Measurements from ENCODE around the gene ATG16L2. TPM values are rescaled to one million over a fixed set of nuclear protein-coding genes. Genes with fewer than 3 reads are reported as not detected.

ATG16L2 gene
- total RNA-seq, 4 donors from 2014 or later: 3.1 to 8.1 (median 4.3) TPM

GRCh38 chr11:72860010-72860409 lies 45.8 kb downstream of the ATG16L2 start:
- DNase-seq: no peak

GRCh38 chr11:72860592-72860991 lies 46.4 kb downstream of the ATG16L2 start:
- peaks cover 10 to 13% of the 10 kb centered on the region in 2 donors for H3K4me1 ChIP-seq
- no peak overlapping the region for H3K27ac ChIP-seq
- ATAC-seq: no peak
- intact Hi-C loops (cut with DNase I; ENCODE audit: low total_unique reads) (no loop called here), in situ Hi-C loops (cut with MboI; ENCODE audit: low sequenced_read_pairs in 4 of 4) (no loop called here)
- no peaks in the 10 kb centered on the region for H3K27me3 ChIP-seq
- DNase-seq: no peak
- no peaks in the 10 kb centered on the region for H3K36me3 ChIP-seq
- no peaks in the 10 kb centered on the region for H3K9me3 ChIP-seq
- H3K4me3 ChIP-seq: no peak overlapping the region
- TF ChIP-seq CTCF (IDR thresholded peaks at IDR 0.05 in 4 of 5, conservative IDR thresholded peaks at IDR 0.05 in 1 of 5) (no peak), POLR2A (IDR thresholded peaks at IDR 0.05) (no peak)

More at GRCh38 chr11:72860010-72860409, 45.8 kb downstream of the ATG16L2 start:
- peaks cover 6 to 8% of the 10 kb centered on the region in 2 donors for H3K4me1 ChIP-seq
- H3K9me3 ChIP-seq: no peaks in the 10 kb centered on the region
- H3K27ac ChIP-seq: no peak overlapping the region
- in situ Hi-C loops (cut with MboI; ENCODE audit: low sequenced_read_pairs in 4 of 4): no loop called here
- H3K36me3 ChIP-seq: no peaks in the 10 kb centered on the region
- TF ChIP-seq POLR2A (IDR thresholded peaks at IDR 0.05): no peak
- no peak for TF ChIP-seq CTCF (IDR thresholded peaks at IDR 0.05 in 4 of 5, conservative IDR thresholded peaks at IDR 0.05 in 1 of 5)
- ATAC-seq: no peak
- intact Hi-C loops (cut with DNase I; ENCODE audit: low total_unique reads): no loop called here
- no peaks in the 10 kb centered on the region for H3K27me3 ChIP-seq
- H3K4me3 ChIP-seq: no peak overlapping the region

GRCh38 chr11:72863091-72863490 lies 48.9 kb downstream of the ATG16L2 start:
- in situ Hi-C loops (cut with MboI; ENCODE audit: low sequenced_read_pairs in 4 of 4) (no loop called here), intact Hi-C loops (cut with DNase I; ENCODE audit: low total_unique reads) (no loop called here)
- peaks cover 10 to 13% of the 10 kb centered on the region in 2 donors for H3K4me1 ChIP-seq
- DNase-seq (no peak), ATAC-seq (no peak)
- TF ChIP-seq CTCF (IDR thresholded peaks at IDR 0.05 in 4 of 5, conservative IDR thresholded peaks at IDR 0.05 in 1 of 5) (no peak), POLR2A (IDR thresholded peaks at IDR 0.05) (no peak)
- no peak overlapping the region for H3K4me3 ChIP-seq
- no peak overlapping the region for H3K27ac ChIP-seq
- no peaks in the 10 kb centered on the region for H3K27me3 ChIP-seq
- no peaks in the 10 kb centered on the region for H3K36me3 ChIP-seq
- H3K9me3 ChIP-seq: no peaks in the 10 kb centered on the region

GRCh38 chr11:72863916-72864315 lies 49.7 kb downstream of the ATG16L2 start:
- no peak overlapping the region for H3K27ac ChIP-seq
- TF ChIP-seq CTCF (IDR thresholded peaks at IDR 0.05 in 4 of 5, conservative IDR thresholded peaks at IDR 0.05 in 1 of 5): no peak
- TF ChIP-seq POLR2A (IDR thresholded peaks at IDR 0.05): no peak
- no peaks in the 10 kb centered on the region for H3K36me3 ChIP-seq
- intact Hi-C loops (cut with DNase I; ENCODE audit: low total_unique reads): no loop called here
- no peak for ATAC-seq
- peaks cover 10 to 13% of the 10 kb centered on the region in 2 donors for H3K4me1 ChIP-seq
- no peak for DNase-seq
- H3K9me3 ChIP-seq: no peaks in the 10 kb centered on the region
- H3K27me3 ChIP-seq: no peaks in the 10 kb centered on the region
- in situ Hi-C loops (cut with MboI; ENCODE audit: low sequenced_read_pairs in 4 of 4): no loop called here
- H3K4me3 ChIP-seq: no peak overlapping the region
